Measurements from ENCODE around the gene MAP2K2.
A peak's percentile ranks its signal among the peaks of the same experiment; 100 is the strongest.

MAP2K2 gene

GRCh38 chr19:4093643-4094175, 30.2 kb downstream of the MAP2K2 start:
- in situ Hi-C loops (cut with MboI; ENCODE audit: low pct_unique_long_range_greater_than_20kb, low sequenced_read_pairs, unreplicated experiment), result no loop called here
- TF ChIP-seq, protein P1, sequence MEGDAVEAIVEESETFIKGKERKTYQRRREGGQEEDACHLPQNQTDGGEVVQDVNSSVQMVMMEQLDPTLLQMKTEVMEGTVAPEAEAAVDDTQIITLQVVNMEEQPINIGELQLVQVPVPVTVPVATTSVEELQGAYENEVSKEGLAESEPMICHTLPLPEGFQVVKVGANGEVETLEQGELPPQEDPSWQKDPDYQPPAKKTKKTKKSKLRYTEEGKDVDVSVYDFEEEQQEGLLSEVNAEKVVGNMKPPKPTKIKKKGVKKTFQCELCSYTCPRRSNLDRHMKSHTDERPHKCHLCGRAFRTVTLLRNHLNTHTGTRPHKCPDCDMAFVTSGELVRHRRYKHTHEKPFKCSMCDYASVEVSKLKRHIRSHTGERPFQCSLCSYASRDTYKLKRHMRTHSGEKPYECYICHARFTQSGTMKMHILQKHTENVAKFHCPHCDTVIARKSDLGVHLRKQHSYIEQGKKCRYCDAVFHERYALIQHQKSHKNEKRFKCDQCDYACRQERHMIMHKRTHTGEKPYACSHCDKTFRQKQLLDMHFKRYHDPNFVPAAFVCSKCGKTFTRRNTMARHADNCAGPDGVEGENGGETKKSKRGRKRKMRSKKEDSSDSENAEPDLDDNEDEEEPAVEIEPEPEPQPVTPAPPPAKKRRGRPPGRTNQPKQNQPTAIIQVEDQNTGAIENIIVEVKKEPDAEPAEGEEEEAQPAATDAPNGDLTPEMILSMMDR (IDR thresholded peaks at IDR 0.05; ENCODE audit: extremely low read depth, insufficient read depth, missing control alignments), result no peak

GRCh38 chr19:4090356-4091220, 33.3 kb downstream of the MAP2K2 start:
- DNase-seq (ENCODE audit: low spot score), result no peak
- TF ChIP-seq, protein P1 (IDR thresholded peaks at IDR 0.05; ENCODE audit: extremely low read depth, insufficient read depth, missing control alignments), result no peak
- in situ Hi-C loops (cut with MboI; ENCODE audit: low pct_unique_long_range_greater_than_20kb, low sequenced_read_pairs, unreplicated experiment), result no loop called here

More at GRCh38 chr19:4093643-4094175, 30.2 kb downstream of the MAP2K2 start:
- DNase-seq (ENCODE audit: low spot score), result no peak

DNA sequence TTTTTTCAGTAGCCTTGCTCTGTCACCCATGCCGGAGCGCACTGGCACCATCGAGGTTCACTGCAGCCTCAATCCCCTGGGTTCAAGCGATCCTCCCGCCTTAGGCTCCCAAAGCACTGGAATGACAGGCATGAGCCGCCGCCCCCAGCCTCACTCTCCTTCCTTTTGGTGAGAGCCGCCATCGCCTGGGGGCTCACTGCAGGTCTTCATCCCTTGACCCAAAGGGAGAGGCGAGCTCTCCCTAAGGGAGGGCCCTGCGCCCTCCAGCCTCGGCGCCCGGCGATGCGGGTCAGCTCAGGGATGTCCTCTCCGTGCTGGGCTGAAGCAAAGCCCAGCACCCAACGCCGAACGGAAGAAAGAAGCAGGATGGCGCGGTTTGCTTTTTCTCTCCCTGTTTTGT, 34.0 kb downstream of the MAP2K2 start:
- no peak for DNase-seq (ENCODE audit: low spot score)

GRCh38 chr19:4089400-4089908, 34.5 kb downstream of the MAP2K2 start:
- DNase-seq (ENCODE audit: low spot score), result peak; percentile 82
- in situ Hi-C loops (cut with MboI; ENCODE audit: low pct_unique_long_range_greater_than_20kb, low sequenced_read_pairs, unreplicated experiment), result no loop called here
- TF ChIP-seq, protein P1 (IDR thresholded peaks at IDR 0.05; ENCODE audit: extremely low read depth, insufficient read depth, missing control alignments), result no peak

More for the DNA sequence above, 34.0 kb downstream of the MAP2K2 start:
- in situ Hi-C loops (cut with MboI; ENCODE audit: low pct_unique_long_range_greater_than_20kb, low sequenced_read_pairs, unreplicated experiment), result no loop called here
- TF ChIP-seq, protein P1 (IDR thresholded peaks at IDR 0.05; ENCODE audit: extremely low read depth, insufficient read depth, missing control alignments), result no peak

DNA sequence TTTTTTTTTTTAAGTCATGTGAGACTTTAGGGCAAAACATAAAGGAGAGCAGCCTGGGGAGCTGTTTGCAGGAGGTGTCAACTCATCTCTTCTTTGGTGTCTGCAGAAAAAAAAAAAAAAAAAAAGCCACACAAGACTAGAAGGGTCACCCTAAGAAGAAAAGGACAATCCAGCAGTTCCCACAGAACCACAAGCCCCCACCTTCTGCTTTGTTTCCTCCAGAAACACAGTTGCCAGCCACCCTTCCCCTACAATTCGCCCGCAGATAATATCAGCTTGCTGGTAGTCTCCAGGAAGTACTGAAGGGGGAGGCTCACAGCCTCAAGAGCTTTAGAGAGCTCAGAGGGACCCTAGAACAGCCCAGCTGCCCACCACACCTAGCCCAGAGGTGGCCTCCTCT, 34.9 kb downstream of the MAP2K2 start:
- in situ Hi-C loops (cut with MboI; ENCODE audit: low pct_unique_long_range_greater_than_20kb, low sequenced_read_pairs, unreplicated experiment), result no loop called here
- TF ChIP-seq, protein P1 (IDR thresholded peaks at IDR 0.05; ENCODE audit: extremely low read depth, insufficient read depth, missing control alignments), result no peak
- peak; percentile 65 for DNase-seq (ENCODE audit: low spot score)

GRCh38 chr19:4087787-4088679, 35.9 kb downstream of the MAP2K2 start:
- TF ChIP-seq, protein P1 (IDR thresholded peaks at IDR 0.05; ENCODE audit: extremely low read depth, insufficient read depth, missing control alignments), result no peak
- no peak for DNase-seq (ENCODE audit: low spot score)
- in situ Hi-C loops (cut with MboI; ENCODE audit: low pct_unique_long_range_greater_than_20kb, low sequenced_read_pairs, unreplicated experiment), result no loop called here

All from GM13977 (cell line).